Activated CD4-positive, alpha-beta T cell treated with anti-CD3 and anti-CD28 coated beads, Interleukin-2, amount 50 U/mL, for 1 hour (primary cell): ENCODE results near the gene PIP5KL1.

Source experiments
- DNase-seq: peaks from one replicate; pipeline ENCODE4 v3.0.0-alpha.2; 2020

PIP5KL1 gene

DNA sequence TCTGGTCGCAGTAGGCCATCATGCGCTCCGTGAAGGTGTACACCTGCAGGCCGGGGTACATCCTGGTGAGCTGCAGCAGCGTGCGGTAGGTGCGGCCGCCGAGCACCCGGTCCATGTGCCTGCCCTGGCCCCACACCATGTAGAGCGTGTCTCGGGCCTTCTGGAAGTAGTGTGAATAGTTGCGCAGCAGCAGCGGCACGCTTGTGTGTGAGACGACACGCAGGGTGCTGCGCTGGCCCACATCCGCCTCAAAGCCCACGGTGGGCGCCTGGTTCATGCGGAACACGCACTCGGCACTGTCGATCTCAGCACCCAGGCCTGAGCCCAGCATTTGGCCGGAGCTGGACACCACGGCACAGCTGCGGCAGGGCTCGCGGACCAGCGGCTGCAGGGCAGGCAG is 18.3 kb downstream of the PIP5KL1 start:
- no peak for DNase-seq

DNA sequence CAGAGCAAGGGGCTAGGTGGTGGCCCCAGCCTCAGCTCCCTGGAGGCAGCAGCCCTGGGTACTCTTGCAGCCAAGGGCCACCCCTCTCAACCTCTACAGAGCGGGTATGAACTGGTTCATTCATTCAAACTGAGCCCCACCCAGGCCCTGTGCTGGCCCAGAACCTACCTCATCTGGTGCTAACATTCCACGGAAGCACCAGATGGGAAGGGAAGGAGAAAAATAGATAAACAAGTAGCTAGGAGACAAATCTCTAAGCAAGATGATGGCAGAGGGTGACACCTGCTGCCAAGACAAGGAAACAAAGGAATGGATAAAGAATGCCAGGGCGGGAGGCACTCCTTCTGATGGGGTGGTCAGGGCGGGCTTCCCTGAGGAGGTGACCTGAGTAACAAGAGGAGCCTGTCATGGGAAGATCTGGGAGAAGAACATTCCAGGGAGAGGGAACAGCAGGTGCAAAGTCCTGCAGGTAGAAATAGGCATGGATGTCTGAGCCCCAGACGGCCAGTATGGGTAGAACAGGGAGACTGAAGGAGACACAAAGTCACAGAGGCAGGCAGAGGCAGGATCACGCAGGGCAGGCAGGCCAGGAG is 19.9 kb downstream of the PIP5KL1 start:
- DNase-seq = no peak

DNA sequence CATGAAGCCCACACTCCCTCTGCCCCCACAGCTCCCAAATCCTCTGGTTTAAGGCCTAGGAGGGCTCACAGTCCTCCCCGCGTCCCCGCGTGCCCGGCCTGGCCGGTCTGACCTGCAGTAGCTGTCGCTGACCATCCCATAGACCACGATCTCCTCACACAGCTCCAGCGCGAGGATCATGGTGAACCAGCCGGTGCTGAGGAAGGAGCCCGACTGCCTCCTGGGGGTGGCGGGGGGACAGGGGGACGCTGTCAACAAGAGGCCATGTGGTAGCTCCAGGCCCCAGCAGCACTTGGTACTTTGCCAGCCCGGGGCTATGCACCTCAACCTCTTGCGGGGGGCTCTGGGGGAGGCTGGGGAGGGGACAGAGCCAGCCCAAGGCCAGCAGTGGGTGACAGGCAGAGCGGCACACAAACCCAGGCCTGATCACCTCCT is 20.7 kb downstream of the PIP5KL1 start:
- DNase-seq = no peak

DNA sequence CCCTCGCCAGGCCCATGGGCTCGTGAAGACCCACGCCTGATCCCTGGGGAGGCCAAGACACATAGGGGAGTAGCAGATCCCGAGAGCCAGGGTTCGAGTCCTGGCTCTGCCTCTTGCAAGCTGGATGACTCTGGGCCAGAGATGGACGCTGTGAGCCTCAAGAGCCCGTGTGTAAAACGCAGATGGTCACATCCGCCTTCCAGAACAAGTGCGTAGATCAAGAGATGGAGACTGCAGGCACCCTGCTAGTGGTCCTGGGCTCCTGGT is 22.0 kb downstream of the PIP5KL1 start:
- no peak for DNase-seq

DNA sequence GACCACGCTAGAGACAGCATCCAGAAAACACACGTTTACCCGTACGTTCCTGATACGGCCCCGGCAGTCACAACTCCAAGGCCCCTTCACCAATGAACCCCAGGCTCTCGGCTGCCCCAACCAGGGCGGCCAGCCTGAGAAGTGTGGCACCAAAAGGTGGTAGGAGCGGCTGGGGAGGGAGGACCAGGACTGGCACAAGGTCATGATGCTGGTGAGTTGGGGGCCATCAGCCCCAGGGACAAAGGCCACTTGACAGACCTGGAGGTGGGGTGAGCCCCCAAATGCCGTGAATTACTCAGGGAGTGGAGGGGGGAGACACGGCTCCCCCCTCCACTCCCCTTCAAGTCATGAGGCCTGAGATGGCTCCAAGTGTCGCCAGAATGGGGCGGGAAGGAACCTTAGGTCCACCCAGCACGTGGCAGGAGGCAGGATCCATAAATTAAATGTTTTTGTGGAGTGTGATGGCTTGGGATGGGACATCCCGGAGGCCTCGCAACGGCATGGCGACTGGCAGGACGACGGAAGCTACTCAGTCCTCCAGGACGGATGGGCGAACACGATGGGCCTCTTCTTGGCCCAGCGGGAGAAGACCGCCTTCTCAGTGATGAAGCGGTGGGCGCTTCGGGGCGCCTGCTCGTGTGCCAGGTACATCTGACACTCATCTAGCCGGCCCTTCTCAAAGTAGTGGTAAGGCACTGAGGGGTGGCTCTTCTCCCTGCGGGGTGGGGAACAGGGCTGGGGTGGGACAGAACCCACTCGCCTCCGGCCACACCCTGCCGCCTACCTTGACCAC is 22.5 kb downstream of the PIP5KL1 start:
- no peak for DNase-seq

DNA sequence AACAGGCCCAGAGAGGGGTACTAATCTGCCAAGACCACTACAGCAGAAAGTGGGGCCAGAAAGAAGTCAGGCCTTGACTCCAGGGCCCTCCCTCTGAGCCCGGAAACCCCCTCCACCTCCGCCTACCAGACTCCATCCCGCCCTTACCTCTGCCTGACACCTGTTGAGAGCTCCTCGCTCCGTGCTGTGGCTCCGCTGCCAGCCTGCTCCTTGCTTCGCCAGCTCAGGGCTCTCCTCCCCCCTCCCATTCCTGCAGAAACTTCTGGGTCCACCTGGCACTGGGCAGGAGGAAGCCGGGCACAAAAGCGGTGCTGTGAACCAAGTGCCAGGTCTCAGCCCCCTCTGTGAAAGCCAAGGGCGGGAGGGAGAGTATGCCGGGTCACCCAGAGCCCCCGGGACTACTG is 24.8 kb downstream of the PIP5KL1 start:
- peak; percentile 76 for DNase-seq

DNA sequence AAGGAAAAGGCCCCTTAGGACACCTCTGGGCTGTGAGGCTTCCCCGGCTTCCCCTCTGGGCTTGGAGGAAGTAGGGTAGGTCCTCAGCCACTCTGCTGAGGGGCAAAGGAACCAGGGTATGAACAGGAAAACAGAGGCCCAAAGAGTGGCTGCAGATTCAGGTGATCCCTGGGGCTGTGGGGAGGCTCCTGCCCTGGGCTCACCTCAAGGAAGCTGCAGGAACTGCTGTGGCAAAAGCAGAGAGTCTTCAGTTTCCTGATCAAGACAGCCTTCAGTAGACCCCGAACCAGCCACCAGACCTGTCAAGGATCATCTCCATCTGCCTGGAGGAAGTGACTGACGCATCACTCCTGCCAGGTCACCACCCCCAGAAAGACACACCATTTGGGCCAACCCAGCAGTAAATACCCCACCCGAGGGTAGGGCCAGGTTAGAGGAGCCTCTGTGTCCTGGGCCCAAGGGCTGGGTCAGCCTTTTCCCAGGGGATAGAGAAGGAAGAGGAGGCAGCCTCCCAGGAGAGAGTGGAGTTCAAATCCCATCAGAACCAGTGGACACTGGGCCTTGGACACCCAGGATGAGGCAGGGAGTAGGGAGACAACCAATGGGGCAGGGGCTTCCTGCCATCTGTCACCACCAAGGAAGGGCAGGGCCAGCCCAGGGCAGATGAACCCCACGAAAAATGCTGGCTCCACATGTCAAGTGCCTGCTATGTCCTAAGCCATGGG is 25.4 kb downstream of the PIP5KL1 start:
- DNase-seq = peak; percentile 70

DNA sequence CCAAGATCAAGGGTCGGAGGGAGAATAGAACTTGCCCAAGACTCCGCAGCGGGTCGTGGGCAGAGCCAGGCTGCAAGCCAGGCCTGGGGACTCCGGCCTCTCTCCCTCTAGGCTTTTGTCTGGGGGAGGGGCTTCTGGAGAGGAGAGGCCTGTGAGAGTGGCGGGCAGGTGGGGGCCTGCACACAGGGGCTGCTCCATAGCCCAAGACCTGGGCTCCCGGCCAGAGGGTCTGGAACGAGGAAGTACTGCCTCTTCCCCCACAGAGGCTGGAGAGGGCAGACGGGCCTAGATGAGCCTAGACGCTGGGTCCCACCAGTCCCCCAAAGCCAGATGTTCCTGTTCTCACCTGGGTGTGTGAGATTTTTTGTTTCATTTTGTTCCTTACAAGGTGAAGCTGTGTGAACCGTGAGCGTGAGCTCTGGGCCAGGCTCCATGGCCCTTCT is 26.0 kb downstream of the PIP5KL1 start:
- no peak for DNase-seq

DNA sequence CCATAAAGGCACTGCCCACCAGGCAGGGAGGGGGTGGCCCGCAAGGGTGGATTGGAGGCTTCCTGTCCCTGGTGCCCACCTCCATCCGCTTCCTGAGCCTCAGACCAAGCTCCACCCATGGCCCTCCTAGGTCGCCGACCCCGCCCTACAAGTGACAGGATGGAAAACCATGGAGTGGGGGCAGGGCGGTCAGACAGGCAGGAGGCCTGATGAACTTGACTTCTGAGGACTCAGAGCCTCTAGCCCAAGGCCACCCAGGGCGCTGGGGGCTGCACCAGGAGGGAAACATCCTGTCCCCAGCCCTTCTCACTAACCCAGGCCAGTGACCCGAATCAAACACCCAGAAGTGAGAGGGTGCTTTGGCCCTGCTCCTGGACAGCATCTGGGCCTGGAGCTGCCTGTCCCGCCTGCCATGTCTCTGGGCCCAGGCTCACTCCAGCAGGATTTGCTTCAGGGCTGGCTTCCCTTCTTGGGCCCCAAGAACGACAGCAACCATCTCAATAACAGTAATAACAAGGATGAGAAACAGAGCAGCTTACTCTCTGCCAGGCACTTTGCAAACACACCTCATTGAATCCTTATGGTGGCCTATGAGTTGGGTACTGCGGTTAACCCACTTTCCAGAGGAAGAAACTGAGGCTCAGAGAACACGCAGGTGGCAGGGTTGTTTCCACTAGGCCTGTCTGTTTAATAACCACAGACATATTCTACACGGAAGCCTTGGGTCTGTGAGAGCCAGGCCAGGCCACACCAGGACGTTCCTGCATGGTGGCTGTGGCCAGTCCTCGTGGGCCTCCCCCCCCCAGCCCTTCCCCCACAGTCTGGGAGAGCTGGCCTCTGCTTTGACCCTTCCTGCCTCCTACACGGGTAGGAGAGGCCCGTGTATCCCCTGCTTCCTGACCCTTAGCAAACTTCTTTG is 26.8 kb downstream of the PIP5KL1 start:
- DNase-seq = peak; percentile 74

DNA sequence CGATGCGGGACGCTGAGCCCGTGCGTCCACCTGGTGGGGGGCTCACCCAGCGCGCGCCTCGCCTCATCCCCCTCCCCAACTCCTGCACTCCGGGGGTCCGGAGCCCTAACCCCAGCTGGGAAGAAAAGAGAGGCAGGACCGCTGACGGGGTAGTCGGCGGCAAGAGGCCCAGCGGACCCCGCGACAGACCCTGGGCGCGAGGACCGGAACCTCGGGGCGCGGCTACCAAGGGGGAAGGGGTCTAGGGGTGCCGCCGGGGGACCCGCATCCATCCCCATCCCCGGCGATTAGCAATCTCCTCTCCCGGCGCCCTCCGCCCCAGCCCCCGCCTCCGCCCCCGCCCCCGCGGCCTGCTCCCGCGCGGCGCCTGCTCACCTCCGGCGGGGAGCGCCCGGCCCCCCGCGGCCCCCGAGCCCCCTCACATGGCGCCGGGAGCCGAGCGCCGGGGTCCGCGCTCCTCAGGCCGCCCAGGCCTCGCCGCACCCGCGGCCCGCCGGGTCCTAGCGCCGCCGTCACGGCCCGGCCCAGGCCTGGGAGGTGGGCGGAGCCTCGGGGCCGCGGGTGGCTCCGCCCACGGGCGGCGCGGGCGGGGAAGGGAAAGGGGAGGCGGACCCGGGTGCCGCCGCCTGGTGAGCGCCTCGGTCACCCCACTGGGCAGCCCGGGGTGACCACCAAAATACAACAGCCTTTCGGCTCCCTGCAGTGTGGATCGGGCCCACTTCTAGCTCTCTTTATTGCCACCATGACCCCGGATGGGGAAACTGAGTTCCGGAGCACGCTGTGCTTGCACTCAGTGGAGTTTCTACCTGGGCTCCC is 31.2 kb downstream of the PIP5KL1 start, which contains the start of gene ST6GALNAC6:
ST6GALNAC6 (minus strand) TSS at position 476 of the 816 bp plus-strand sequence. CDS start 1,622 bp downstream, outside the sequence.
- DNase-seq = peak; percentile 65

DNA sequence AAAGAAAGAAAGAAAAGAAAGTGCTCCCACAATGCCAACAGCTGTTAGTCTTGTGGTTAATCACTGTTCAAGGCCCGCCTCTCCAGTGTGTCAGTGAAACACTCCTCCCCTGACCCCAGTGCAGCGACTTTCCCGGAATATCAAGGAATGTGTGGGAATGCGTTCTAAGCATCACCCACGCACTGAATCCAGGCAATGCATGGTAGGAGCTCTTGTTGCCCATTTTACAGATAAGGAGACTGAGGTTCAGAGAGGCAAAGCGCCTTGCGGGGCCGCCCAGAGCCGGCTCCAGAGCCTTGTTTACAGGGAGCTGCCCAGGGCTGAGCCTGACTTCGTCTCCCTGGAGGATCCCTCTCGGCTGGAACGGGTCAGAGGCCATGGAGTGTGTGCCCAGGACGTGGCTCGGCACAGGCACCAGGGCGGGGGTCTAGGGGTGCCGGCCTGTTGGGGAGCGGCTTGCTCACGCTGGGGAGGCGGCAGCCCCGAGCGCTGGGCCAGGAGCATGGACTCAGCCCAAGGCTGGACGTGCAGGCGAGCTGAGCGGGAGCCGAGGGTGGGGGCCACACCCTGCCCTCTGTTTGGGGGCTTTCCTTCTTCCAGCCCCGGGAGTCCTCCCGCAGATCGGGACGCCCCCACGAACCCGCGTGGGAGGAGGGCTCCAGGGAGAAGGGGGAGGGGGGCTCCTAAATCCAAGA is 32.0 kb downstream of the PIP5KL1 start:
- DNase-seq = no peak

DNA sequence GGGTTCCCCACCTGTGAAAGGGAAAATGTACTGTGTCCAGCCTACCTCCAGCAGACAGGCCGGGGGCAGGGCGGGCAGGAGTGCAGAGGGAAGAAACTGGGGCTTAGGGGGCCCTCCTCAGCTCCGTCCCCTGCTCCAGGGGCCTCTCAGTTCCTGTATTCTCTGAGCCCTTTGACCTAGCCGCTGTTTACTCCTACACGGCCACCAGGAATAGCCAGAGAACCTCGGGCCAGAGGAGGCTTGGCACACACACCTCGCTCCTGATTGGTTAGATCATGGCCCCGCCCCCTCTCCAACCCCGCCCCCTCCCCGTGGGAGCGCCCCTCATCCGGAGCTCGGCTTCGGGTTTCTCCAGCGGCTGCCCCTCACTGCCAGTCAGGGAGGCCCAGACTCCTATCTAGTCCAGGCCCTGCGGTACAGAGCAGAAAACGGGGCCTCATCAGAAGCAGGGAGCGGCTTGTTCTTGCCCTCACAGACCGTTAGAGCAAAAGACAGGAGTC is 33.3 kb downstream of the PIP5KL1 start:
- peak; percentile 25 for DNase-seq

DNA sequence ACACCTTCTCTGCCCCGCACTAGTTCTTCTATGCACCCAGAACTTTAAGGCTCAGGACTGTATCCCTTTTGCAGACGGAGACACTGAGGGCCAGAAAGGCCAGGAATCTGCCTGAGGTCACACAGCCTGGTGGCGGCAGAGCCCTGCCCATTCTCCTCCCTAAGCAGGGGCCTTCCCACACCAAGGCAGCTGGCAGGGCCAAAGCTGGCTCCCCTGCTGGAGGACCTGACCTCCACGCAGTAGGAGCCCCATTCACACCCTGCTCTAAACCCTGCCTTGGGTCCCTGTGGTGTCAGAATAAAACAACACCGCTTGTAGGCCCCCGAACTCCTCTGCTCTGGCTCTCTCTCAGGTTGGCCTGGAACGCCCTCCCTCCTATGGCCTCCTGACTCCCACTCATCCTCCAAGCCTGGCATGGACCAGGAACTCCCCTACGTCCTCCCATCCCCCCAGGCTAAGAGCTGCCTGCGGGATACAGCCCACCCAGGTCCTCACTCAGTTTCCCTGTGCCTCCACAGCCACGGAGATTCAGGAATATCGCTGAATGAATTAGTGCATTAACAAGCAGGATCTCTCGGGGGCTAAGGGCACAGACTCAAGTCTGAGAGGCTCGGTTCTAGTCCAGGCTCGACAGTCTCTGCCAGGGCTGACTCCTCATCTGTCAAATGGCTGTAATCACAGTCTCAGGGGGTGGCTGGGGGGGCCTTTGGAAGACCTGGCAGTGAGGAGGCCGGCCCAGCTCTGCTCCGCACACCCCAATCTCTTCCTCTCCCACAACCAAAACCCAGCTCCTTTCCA is 34.0 kb downstream of the PIP5KL1 start:
- no peak for DNase-seq

DNA sequence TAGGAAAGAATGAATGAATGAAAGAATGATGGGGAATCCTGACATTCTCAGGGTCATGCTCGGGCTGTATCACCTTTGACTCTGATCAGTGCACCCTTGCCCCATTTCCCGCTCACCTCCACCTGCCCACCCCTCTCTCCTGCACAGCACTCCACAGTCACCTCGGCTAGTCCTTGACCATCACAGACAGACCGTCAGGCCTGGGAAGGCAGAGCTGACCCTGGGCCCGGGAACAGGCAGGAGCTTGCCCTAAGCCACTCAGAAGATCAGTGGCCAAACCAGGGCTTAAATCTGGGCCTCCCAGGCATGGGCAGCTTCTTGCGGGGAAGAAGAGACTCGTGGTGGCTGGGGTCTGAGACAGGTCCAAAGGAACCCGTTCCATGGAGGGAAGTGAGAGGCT is 34.8 kb downstream of the PIP5KL1 start:
- no peak for DNase-seq

DNA sequence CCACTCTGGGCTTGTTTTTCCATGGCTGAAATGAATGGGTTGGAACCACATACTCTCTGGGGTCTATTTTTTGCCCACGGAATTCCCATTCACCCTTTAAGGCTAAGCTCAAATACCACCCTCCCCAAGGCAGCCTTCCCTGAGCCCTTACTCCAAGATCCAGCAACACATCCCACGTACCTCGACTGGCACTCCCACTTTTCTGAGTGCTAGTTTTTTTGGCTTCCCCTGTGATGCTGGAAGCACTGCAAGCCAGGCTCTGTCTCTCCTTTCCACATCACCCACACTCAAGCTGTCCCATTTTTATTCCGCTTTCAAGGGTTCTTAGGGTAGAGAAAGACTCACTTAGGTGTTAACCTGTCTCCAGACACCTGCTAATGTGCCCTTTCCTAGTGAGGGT is 37.2 kb downstream of the PIP5KL1 start:
- no peak for DNase-seq

DNA sequence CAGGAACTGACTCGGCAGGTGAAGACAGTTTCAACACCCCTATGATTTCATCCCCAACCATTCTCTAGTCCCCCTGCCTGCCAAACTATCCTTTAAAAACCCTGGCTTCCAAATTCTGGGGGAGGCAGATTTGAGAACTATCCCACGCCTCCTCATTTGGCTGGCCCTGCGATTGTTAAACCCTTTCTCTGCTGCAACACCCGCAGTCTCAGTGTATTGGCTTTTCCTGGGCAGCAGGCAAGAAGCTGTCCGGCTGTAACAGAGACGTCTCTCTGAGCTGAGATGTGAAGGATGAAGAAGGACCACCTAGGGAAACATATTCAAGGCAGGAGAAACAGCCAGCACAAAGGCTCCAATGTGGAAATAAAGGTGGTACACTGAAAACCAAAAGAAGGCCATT is 37.7 kb downstream of the PIP5KL1 start:
- no peak for DNase-seq

DNA sequence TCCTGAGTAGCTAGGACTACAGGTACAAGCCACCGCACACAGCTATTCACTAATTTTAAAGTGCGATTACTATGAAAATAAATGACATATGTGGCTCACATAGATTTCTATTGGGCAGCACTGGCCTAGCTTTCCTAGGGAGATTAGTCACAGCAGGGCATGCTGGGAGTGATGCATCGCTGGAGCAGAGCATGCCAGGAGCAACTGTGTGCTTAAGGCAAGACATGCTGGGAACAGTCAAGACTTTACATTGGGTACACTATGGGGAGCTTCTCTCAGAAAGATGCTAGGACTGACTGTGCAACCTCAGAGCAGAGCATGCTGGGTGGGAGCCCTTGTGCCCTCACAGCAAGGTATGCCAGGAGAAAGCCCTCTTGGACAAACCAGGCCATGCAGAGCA is 40.5 kb downstream of the PIP5KL1 start:
- DNase-seq = no peak

DNA sequence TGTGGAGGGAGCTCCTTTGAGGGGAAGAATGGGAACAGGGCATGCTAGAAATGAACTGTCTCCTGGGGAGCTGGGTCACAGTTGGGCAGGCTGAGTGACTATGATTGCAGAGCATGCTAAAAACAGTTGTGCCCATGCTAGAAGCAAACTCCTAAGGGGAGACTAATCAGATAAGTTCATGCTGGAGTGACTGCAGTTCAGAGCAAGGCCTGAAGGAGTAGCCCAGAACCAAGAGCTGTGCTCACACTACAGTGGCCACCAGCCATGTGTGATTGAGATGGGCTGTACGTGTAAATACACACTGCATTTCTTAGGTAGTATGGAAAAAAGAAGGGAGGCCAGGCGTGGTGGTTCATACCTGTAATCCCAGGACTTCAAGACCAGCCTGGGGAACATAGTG is 42.8 kb downstream of the PIP5KL1 start:
- no peak for DNase-seq

DNA sequence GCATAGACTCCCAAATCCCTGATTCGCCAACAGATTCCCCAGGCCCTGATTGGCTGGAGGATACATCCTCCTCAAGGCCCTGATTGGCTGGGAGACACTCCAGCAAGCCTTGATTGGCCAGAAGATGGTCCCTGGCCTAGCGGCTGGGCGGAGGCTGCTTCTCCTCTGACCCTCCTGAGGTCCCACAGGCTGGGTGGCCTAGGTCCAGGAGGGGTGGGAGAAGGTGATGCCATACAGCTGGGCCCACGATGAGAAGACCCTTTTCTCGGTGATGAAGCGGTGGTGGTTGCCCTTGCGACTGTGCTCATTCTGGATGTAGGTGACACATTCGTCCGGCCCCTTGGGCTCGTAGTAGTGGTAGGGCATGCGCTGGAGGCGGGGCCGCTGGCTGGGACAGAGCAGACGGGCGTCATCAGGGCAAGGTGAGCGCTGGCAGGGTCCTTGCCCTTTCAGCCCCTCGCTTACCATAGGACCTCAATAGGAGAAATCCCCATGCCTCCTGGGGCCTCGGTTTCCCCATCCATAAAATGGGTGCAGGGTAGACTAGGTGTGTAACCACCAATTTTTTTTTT is 44.1 kb downstream of the PIP5KL1 start:
- no peak for DNase-seq
